ENCODE data around the gene DAPP1. TPM values are rescaled to one million over a fixed set of nuclear protein-coding genes. Genes with fewer than 3 reads are reported as not detected.

DAPP1 gene
- total and polyA plus RNA-seq, 10 of the 15 experiments (the other 5 are each of a cell fraction or from before 2014, with no cell fraction given), result 46.5 to 147 (median 74.2) TPM

DNA sequence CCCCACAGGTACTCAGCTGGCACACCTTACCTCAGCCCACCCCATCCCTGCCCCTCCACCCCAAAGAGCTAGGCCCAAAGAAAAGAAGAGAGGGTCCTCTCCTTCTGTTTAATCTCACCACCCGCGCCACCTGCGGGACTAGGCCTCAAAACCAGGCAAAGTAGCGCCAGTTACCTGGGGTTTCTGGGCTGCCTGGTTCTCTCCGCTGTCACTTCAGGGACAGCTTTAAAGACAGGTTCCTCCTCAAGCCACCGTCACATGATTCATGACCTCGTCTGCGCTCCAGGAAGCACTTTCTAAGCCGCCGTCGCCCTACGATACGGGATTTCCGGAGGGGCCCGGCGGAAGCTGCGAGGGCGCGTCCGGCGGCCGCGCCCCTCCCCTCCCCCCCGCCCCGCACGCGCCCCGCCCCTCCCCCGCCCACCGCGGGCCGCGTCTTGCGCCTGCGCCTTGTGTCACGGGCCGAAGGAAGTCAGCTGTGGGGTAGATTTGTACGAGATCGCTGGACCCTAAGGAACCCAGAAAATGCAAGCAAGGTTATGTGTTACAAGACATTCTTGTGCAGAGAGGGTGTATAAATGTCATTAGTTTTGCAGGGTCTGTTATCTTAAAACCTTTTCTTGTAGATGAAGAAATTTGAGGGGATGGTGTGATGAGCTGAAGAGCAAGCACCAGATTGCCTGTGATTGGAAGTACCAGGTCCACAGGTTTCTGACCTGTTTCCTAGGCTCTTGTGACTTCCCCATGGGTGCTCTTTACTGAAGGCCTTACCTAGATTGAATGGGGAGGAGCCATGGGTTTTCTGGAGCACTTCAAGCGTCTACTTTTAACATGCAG is 77.8 kb downstream of the DAPP1 start, which contains the start of gene LAMTOR3 (continued):
- no peak for TF ChIP-seq ZBTB11 (CRISPR knock-in tag; IDR thresholded peaks at IDR 0.05)
- TF ChIP-seq CREM (IDR thresholded peaks at IDR 0.05; ENCODE audit: low read depth), result peak; percentile 93
- TF ChIP-seq SIX5 (IDR thresholded peaks at IDR 0.05; ENCODE audit: low read depth, low read length, severe bottlenecking), result peak; percentile 47
- no peak for TF ChIP-seq LARP7 (IDR thresholded peaks at IDR 0.05)
- peak in 1 of 2 experiments; percentile 62; a peak in 1 of 3 replicates for TF ChIP-seq EGR1 (IDR thresholded peaks at IDR 0.05; ENCODE audit: borderline replicate concordance in 1 of 2, low read depth in 2 of 2, low read length in 2 of 2)
- TF ChIP-seq FOXM1 (IDR thresholded peaks at IDR 0.05; ENCODE audit: low read depth, low read length), result no peak
- TF ChIP-seq NFXL1 (IDR thresholded peaks at IDR 0.05; ENCODE audit: borderline replicate concordance), result no peak
- TF ChIP-seq SPI1 (IDR thresholded peaks at IDR 0.05; ENCODE audit: borderline replicate concordance, insufficient read depth, low read depth, low read length), result no peak
- no peak for TF ChIP-seq KAT2A (conservative IDR thresholded peaks at IDR 0.05; ENCODE audit: control insufficient read depth, low read depth, low read length)
- no peak for TF ChIP-seq RFX5 (IDR thresholded peaks at IDR 0.05; ENCODE audit: low read depth, low read length)
- peak; percentile 55 for TF ChIP-seq NRF1 (conservative IDR thresholded peaks at IDR 0.05; ENCODE audit: low read depth, low read length)
- TF ChIP-seq SUZ12 (IDR thresholded peaks at IDR 0.05; ENCODE audit: unreplicated experiment), result no peak
- TF ChIP-seq ZSCAN29 (IDR thresholded peaks at IDR 0.05), result no peak
- TF ChIP-seq HCFC1 (IDR thresholded peaks at IDR 0.05; ENCODE audit: low read length), result peak; percentile 72
- TF ChIP-seq CEBPZ (IDR thresholded peaks at IDR 0.05; ENCODE audit: low read depth, low read length), result no peak
- TF ChIP-seq USF2 (IDR thresholded peaks at IDR 0.05; ENCODE audit: borderline replicate concordance, low read depth, low read length), result peak; percentile 83
- TF ChIP-seq, protein P1, sequence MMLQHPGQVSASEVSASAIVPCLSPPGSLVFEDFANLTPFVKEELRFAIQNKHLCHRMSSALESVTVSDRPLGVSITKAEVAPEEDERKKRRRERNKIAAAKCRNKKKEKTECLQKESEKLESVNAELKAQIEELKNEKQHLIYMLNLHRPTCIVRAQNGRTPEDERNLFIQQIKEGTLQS (IDR thresholded peaks at IDR 0.05; ENCODE audit: borderline replicate concordance, extremely low read depth, low read depth, low read length), result peak; percentile 69; the same call in 1 of the 2 replicates
- TF ChIP-seq FOXK2 (IDR thresholded peaks at IDR 0.05), result no peak
- TF ChIP-seq IRF4 (IDR thresholded peaks at IDR 0.05; ENCODE audit: low read depth, low read length), result no peak
- TF ChIP-seq POLR2AphosphoS5 (IDR thresholded peaks at IDR 0.05; ENCODE audit: low read length), result peak; percentile 83
- TF ChIP-seq CBX5 (IDR thresholded peaks at IDR 0.05; ENCODE audit: low read depth), result no peak
- TF ChIP-seq HDGF (IDR thresholded peaks at IDR 0.05), result no peak
- TF ChIP-seq EED (IDR thresholded peaks at IDR 0.05; ENCODE audit: low read depth), result no peak
